HG03039 (cell line): ENCODE data around the gene NME7.
"Not testable (repeated sequence)": the region's sequence is repeated elsewhere in the genome, so short reads cannot be mapped to it uniquely, and the experiment has no call there.

Experiments used
- ATAC-seq: cut with Tn5 transposase; IDR thresholded peaks from one replicate; pipeline ENCODE4 v1.9.1; 2021; ENCODE audit warnings: mild to moderate bottlenecking, moderate library complexity; ENCODE audit not compliant: unreplicated experiment

NME7 gene

GRCh38 chr1:169367686-169368405 is at the start of gene NME7, which contains the start of gene BLZF1:
Gene NME7, minus strand, starts transcription at chr1:169367797. Its CDS starts 87 bp downstream, at chr1:169367710.
Gene BLZF1, plus strand, starts transcription at chr1:169368195. Its CDS starts 1,328 bp downstream, at chr1:169369523.
- peak; percentile 94 for ATAC-seq

GRCh38 chr1:169414952-169415351 is 47.4 kb upstream of the NME7 start:
- no peak for ATAC-seq

- ATAC-seq: not testable (repeated sequence)
These were observed 40.7 kb upstream of the NME7 start for GRCh38 chr1:169408340-169408739.

- ATAC-seq: not testable (repeated sequence)
These were observed 35.0 kb upstream of the NME7 start for GRCh38 chr1:169402578-169402977.

- no peak for ATAC-seq
These were observed 28.4 kb upstream of the NME7 start for GRCh38 chr1:169395955-169396354.

GRCh38 chr1:169392406-169392805 is 24.8 kb upstream of the NME7 start:
- ATAC-seq: no peak

- ATAC-seq: peak; percentile 86
These were observed 22.7 kb upstream of the NME7 start for GRCh38 chr1:169390303-169390702.

GRCh38 chr1:169387399-169387798 is 19.8 kb upstream of the NME7 start:
- ATAC-seq: no peak

- ATAC-seq: no peak
These were observed 15.9 kb upstream of the NME7 start for GRCh38 chr1:169383449-169383848.

- ATAC-seq: no peak
These were observed 13.6 kb upstream of the NME7 start for GRCh38 chr1:169381162-169381561.

GRCh38 chr1:169371404-169371803 is 3.8 kb upstream of the NME7 start:
- no peak for ATAC-seq

GRCh38 chr1:169368406-169368769 is 791 bp upstream of the NME7 start:
- no peak for ATAC-seq

GRCh38 chr1:169367096-169367685 is 406 bp downstream of the NME7 start:
- no peak for ATAC-seq

GRCh38 chr1:169364948-169365347 is 2.6 kb downstream of the NME7 start:
- no peak for ATAC-seq

GRCh38 chr1:169363046-169363730 is 4.4 kb downstream of the NME7 start:
- peak; percentile 37 for ATAC-seq

- no peak for ATAC-seq
These were observed 6.3 kb downstream of the NME7 start for GRCh38 chr1:169361281-169361680.

- ATAC-seq: no peak
These were observed 7.2 kb downstream of the NME7 start for GRCh38 chr1:169360415-169360814.

GRCh38 chr1:169348383-169349036 is 19.1 kb downstream of the NME7 start:
- no peak for ATAC-seq

GRCh38 chr1:169347688-169348382 is 19.8 kb downstream of the NME7 start:
- no peak for ATAC-seq

GRCh38 chr1:169346036-169346589 is 21.5 kb downstream of the NME7 start:
- ATAC-seq: no peak

GRCh38 chr1:169345511-169345910 is 22.1 kb downstream of the NME7 start:
- ATAC-seq: no peak
